HG03442 (cell line): ENCODE data around the gene KCNJ1.
A peak's percentile ranks its signal among the peaks of the same experiment; 100 is the strongest.

ENCODE experiments used
- ATAC-seq: cut with Tn5 transposase; IDR thresholded peaks from one replicate; pipeline ENCODE4 v1.9.1; 2021; ENCODE audit warnings: mild to moderate bottlenecking, moderate library complexity; ENCODE audit not compliant: unreplicated experiment

The KCNJ1 gene

GRCh38 chr11:128825050-128825784, 41.9 kb downstream of the KCNJ1 start:
- no peak for ATAC-seq

GRCh38 chr11:128824191-128825049, 42.7 kb downstream of the KCNJ1 start:
- ATAC-seq: no peak

DNA sequence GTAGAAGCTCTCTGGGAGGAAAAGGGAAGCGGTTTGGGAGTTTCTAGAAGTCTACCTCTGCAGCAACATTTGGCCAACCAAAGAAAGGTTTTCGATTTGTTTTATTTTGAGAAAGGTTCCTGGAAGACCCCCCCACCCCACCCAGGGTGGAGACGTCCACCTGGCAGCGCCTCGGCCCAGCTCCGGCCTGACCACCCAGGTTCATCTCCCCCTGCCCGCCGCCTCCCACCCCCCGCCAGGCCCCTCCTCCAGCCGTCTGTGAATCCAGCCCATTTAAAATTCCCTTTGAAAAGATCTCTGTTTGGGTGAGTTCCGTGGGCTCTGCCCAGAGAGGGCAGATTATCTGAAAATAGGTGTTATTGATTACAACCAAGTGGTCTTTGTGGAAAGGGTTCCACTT, 43.3 kb downstream of the KCNJ1 start:
- ATAC-seq: no peak

DNA sequence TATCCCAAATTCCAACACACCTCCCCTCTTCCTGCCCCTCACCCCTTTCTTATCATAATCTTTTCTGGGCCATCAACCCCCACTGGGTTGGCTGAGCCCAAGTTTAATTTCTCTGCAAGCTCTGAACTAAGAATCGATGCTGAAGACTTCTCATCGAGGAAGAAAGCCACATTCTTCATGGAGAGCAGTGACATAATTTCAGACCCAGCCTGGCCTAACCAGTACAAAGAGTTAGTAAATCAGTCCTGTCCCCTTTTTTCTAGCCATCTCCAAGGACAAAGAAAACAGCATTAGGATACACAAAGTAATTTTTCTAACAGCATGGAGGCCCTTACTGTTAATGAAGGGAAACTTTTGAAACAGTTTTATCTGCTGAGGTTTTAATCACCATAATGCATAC, 45.0 kb downstream of the KCNJ1 start:
- no peak for ATAC-seq

- no peak for ATAC-seq
Measured at GRCh38 chr11:128821556-128821955, 45.5 kb downstream of the KCNJ1 start.

DNA sequence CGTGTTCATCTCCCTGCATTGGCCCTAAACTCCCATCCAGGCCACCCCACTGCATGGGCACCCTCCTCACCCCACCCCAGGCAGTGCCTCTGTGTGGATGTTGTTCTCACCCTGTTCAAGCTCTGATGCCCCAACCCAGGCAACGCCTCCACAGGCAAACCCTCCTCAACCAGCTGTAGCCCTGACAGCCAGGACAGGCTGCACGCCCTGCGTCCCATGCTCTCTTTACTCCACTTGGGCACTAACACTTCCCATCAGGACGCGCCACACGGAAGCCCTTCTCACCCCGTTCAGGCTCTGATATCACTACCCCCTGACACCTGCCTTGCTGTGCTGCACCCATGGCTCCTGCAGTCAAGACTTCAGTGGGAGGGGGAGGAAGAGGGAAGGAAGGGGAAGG, 47.9 kb downstream of the KCNJ1 start:
- no peak for ATAC-seq

GRCh38 chr11:128814856-128815705, 52.0 kb downstream of the KCNJ1 start:
- no peak for ATAC-seq

DNA sequence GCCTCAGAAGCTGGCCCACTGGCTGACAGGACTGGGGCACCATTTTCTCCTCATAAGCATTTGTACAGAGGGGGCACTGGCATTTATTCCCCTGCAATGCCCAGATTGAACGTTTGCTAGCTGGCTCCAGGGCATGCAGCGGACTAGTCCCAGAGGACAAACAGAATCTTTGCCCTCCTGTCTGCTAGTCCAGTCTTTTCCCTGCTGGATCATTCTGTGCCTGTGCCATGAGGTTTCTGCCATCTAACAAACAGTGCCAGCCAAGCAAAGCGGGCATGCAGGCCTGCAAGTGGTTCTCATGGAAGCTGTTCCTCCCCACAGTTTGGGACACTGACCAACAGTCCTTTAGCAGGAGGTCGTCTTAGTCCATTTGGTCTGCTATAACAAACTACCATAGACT, 53.4 kb downstream of the KCNJ1 start:
- ATAC-seq: no peak

DNA sequence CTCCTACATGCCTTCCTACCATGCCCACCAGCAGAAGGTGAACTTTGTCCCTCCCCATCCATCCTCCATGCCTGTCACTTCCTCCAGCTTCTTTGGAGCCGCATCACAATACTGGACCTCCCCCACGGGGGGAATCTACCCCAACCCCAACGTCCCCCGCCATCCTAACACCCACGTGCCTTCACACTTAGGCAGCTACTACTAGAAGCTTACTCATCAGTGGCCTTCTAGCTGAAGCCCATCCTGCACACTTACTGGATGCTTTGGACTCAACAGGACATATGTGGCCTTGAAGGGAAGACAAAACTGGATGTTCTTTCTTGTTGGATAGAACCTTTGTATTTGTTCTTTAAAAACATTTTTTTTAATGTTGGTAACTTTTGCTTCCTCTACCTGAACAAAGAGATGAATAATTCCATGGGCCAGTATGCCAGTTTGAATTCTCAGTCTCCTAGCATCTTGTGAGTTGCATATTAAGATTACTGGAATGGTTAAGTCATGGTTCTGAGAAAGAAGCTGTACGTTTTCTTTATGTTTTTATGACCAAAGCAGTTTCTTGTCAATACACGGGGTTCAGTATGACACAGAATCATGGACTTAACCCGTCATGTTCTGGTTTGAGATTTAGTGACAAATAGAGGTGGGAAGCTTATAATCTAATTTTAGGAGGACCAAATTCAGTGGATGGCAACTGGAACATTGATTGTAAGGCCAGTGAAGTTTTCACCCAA, 56.1 kb downstream of the KCNJ1 start:
- no peak for ATAC-seq

GRCh38 chr11:128809128-128809527, 58.0 kb downstream of the KCNJ1 start:
- ATAC-seq: no peak

GRCh38 chr11:128807909-128808308, 59.2 kb downstream of the KCNJ1 start:
- ATAC-seq: no peak

DNA sequence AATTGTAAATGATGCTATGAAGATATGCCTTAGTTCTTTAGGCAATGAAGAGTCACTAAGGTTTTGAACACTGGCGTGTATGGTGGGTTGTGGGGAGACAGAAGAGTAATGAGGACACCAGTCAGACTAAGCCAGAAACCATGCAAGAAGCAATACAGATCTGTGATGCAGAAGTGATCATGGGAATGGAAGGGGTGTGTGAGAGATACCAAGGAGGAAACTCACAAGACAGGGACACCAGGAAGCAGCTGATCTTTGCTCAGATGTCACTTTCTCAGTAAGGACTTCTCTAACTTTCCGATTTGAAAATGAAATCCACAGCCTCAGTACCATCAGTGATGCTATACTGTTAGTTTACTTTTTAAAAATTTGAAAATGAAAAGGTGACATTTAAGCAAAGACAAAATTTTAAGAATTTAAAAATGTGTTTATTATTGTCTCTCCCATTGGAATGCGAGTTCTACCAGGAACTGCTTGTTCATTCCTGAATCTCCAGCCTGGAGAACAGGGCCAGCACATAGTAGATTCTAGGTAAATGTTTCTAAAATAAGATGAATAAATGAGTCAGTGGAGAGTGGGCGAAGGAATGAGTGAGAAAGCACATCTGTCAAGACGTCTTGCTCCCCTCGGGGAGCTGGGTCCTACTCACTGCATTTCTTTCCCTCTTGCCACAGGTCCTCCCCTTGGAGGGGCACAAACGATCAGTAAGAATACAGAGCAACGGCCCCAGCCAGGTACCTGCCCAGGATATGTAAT, 60.4 kb downstream of the KCNJ1 start:
- ATAC-seq: no peak

DNA sequence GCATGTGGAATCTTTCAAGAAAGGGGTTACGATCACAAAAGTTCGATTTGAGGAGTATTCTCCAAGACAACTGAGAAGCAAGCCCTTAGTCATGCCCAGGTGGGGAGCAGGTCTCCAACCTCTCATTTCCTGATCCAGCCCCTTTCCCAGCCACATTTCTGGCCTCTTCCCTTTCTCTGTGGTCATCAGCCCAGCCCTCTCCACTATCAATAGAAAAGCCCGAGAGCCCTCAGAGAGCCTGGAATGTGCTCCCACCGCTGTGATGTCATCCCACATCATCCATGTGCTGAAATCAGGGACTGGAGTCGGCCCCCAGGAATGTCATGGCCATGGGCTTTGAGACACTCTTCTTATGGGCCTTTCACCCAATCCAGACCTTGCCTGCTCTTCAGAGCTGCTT, 62.6 kb downstream of the KCNJ1 start:
- ATAC-seq: no peak

DNA sequence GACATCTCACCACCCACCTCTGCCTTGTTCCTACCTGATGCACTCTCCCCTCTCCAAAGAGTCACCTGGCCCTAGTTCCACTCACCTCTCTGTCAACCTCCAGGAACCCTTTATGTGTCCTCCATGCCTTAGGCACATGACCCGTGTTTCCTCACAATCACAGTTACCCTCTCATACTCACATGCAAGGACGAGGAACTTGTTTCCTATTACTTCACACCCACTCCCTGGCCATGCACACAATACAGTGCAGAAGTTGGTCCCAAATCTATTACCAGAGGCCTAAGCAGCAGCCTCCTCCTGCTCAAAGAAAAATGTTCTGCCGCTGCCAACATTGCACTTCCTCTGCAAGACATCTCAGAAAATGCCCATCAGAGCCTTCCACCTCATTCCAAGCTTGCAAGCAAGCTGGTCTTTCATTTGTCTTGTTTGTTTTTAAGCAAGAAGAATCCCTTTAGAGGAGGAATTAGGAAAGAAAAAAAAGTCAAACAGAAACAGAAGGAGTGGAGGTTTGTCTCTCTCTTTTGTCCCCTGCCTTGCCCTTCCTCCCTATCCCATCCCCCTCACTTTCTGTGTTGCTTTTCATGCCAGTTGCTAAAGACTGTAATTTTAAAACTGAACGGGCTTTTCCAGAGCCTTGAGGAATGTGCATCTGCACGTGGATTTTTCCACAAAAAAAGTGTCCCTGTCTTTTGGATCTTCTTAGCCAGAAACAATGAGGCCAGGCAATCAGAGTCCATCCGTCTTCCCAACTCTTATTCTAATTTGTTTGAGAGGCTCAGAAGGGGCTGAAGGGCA, 63.4 kb downstream of the KCNJ1 start:
- ATAC-seq: no peak

DNA sequence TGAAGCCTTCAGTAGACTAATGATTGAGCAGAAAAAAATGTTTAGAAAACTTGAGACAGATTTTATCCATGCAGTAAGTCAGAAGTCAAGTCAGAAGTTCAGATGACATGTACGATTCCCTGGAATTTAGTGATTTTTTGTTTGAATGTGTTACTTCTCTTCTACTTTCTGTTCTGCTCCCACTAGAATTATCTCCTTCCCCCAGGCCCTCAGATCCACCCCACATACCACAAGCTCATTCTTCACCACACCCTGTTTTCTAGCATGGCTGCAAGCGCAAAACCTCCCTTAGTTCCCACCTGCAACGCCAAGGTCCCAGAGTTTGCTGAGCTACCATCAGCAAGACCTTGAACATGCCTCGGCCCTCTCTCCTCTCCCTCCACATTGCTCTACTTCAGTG, 64.1 kb downstream of the KCNJ1 start:
- no peak for ATAC-seq

- ATAC-seq: no peak
Measured at GRCh38 chr11:128802358-128802981, 64.6 kb downstream of the KCNJ1 start.

DNA sequence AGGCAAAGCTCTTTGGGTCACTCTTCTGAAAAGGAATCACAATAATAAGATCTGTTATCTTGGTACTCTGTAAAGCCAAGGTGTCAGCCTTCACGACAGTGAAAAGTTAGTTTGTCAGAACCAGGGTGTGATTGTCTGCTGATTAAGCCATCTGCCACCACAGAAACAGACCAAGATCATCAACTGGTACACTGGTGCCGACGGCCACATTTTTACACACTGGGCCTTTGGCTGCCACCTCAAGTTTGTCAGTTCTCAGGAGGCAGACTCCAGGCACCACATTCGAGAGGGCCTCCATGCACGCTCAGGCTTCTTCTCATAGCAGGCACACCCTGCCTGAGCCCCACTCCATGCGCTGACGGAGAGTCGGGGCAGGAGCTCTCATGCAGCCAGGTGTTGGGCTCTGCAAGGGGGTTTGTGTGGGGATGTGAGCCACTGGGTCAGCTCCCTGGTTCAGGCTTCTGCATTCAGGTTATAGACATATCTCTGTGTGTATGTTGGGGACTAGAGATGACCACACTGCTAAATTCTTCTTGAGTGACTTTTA, 66.2 kb downstream of the KCNJ1 start:
- no peak for ATAC-seq

- peak; percentile 99 for ATAC-seq
Measured at GRCh38 chr11:128796270-128796669, 70.8 kb downstream of the KCNJ1 start.
